ENCODE measurements around the gene ZNF699.
"Not testable (repeated sequence)": the region's sequence is repeated elsewhere in the genome, so short reads cannot be mapped to it uniquely, and the experiment has no call there.

ZNF699 gene
- 16.2 to 39.7 reads per million in 2 experiments for total RNA-seq

DNA sequence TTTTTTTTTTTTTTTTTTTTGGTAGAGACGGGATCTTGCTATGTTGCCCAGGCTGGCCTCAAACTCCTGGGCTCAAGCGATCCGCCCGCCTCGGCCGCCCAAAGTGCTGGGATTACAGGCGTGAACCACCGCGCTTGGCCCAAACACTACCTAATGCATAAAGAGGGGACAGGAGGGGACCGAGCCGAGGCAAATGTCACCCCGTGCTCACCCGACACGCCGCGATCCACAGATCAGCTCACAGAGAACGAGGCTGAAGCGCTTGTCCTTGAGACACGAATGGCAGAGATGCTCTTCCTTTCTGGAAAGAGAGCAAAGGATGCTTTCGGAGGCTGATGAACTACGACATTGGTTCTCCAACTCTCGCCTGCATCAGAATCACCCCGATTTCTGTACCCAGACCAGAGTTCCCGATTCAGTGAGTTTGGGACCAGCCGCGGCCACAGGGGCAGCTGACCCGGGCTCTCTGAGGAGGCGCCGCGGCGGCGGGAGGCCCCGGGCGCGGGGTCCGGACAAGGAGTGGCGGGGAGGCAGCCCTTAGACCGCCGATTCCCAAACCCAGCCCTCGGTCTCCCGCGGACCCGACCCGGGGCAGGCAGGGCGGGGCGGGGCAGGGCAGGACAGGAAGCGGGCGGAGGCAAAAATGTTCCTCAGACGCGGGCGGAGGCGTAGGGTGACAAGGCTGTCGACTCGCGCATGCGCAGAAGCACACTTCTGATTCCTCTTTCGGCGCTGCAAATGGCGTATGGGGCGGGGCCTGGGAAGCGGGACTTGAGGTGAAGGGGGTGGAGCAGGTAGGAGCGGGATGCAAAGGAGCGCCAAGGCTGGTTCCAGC lies at the start of gene ZNF699:
TSS of gene ZNF699 (minus strand) at position 700 of the 835 bp plus-strand sequence. CDS start 4,719 bp downstream, outside the sequence.
- peak; percentile 96 for DNase-seq (ENCODE audit: low read depth)

DNA sequence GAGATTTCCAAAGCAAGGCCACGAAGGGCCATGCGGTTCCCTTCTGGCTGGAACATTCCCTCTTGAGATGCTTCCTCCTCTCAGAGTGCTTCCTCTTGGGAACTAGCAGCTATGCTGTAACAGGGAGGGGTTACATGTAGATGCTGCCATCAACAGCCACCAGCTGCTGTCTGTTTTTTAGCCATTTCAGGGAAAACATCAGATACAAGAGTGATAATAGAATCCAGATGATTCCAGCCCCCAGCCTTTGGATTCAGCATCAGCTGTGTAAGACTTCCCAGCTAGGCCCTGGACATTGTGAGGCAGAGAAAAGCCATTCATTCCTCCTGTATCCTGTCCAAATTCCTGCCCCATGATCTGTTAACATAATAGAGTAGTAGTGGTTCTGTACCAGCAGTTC lies 45.0 kb upstream of the ZNF699 start:
- no peak for DNase-seq (ENCODE audit: low read depth)

GRCh38 chr19:9353011-9353410 lies 43.4 kb upstream of the ZNF699 start:
- DNase-seq (ENCODE audit: low read depth), result no peak

GRCh38 chr19:9352505-9352904 lies 42.9 kb upstream of the ZNF699 start:
- no peak for DNase-seq (ENCODE audit: low read depth)

DNA sequence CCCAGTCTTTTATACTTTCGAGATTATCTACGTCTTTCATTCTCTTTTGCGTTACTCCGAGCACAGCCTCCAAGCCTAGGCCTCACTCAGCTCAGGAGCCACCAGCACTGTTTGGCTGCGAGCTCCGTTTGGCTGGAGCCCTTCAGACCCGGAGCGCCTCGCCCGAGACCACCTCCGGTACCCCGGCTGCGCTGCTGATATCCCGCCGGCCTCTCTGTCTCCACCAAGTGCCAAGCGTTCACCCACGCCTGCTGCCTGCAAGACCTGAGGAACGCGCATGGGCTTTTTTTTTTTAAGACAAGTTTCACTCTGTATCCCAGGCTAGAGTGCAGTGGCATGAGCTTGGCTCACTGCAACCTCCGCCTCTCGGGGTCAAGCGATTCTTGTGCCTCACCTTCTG lies 39.0 kb upstream of the ZNF699 start:
- DNase-seq (ENCODE audit: low read depth), result no peak

DNA sequence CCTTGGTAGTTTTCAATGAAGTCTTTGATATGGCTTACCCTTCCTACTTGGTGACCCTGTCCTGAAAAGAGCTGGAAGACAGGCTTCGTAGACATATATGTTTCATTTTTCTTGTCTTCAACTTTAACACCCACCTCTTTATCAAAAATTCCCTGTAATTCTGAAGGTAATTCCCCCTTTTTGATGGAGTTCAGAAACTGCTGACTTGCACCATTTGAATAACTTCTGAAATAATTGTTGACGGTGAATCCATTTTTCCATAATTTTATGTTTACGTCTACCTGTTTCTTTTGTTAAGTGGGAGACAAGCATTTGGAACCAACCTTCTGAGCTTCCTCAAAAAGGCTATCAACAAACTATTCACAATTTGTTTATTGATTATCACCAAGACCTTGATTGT lies 38.6 kb upstream of the ZNF699 start:
- DNase-seq (ENCODE audit: low read depth), result no peak

DNA sequence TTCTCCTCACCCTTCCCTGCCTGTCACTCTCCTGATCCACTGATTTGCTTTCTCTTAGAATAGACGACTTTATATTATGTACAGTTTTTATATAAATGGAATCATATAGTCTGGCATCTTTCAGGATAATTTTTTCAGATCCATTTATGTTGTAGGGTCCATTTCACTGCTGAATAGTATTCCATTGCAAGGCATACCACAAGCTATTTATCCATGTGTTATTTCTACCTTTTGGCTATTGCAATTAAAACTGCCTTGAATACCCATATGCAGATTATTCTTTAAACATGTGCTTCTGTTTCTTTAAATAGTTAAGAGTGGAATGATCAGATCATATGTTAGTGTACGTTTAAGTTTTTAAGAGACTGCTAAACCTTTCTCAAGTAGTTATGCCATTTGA lies 35.4 kb upstream of the ZNF699 start:
- no peak for DNase-seq (ENCODE audit: low read depth)

GRCh38 chr19:9342610-9343304 lies 33.1 kb upstream of the ZNF699 start:
- no peak for DNase-seq (ENCODE audit: low read depth)

DNA sequence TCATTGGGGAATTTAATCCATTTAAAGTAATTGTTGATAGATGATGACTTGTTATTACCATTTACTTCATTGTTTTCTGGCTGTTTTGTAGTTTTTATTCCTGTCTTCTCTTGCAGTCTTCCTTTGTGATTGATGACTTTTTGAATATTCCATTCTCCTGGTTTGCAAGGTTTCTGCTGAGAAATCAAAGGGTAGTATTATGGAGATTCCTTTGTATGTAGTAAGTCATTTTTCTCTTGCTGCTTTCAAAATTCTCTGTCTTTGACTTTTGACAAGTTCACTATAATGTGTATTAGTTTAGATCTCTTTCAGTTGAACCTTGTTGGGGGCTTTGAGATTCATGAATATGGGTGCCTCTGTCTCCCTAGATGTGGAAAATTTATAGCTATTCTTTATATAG lies 20.4 kb upstream of the ZNF699 start:
- no peak for DNase-seq (ENCODE audit: low read depth)

DNA sequence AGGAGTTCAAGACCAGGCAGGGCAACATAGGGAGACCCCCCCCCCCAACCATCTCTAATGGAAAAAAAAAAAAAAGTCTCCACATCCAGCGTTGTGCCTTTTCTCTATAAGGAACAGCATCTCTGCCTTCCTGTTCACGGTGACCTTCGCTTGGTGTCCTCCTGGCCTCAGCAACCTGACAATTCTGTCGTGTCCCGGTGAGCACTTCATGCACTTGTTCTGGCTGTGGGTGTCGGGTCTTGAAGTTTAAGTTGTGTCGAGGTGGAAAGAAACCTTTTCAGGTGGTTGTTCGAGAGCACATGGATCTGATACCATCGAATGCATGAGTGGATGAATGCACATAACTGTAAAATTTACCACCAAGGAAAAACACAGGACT lies 14.9 kb upstream of the ZNF699 start:
- no peak for DNase-seq (ENCODE audit: low read depth)

GRCh38 chr19:9323919-9324583 lies 14.4 kb upstream of the ZNF699 start, which contains the start of gene ZNF559:
Gene ZNF559, plus strand, starts transcription at chr19:9324179. Its CDS starts 14,371 bp downstream, at chr19:9338550.
- peak; percentile 95 for DNase-seq (ENCODE audit: low read depth)

GRCh38 chr19:9323557-9323918 lies 13.9 kb upstream of the ZNF699 start:
- DNase-seq (ENCODE audit: low read depth), result no peak

- not testable (repeated sequence) for DNase-seq (ENCODE audit: low read depth)
These were observed 12.6 kb upstream of the ZNF699 start for GRCh38 chr19:9322201-9322600.

- DNase-seq (ENCODE audit: low read depth), result not testable (repeated sequence)
These were observed 12.1 kb upstream of the ZNF699 start for GRCh38 chr19:9321756-9322155.

DNA sequence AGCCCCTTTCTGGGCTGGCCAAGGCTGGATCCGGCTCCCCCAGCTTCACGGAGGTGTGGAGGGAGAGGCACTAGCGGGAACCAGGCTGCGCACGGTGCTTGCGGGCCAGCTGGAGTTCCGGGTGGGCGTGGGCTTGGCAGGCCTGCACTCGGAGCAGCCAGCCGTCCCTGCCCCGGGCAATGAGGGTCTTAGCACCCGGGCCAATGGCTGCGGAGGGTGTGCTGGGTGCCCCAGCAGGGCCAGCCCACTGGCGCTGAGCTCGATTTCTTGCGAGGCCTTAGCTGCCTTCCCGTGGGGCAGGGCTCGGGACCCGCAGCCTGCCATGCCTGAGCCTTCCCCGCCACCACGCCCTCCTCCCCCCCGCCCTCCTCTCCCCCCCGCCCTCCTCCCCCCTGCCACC lies 11.7 kb upstream of the ZNF699 start:
- DNase-seq (ENCODE audit: low read depth), result no peak

- no peak for DNase-seq (ENCODE audit: low read depth)
These were observed 4.1 kb upstream of the ZNF699 start for GRCh38 chr19:9313756-9314155.

- no peak for DNase-seq (ENCODE audit: low read depth)
These were observed 372 bp upstream of the ZNF699 start for GRCh38 chr19:9309974-9310446.

GRCh38 chr19:9308091-9308770 lies 1.4 kb downstream of the ZNF699 start:
- DNase-seq (ENCODE audit: low read depth), result no peak

DNA sequence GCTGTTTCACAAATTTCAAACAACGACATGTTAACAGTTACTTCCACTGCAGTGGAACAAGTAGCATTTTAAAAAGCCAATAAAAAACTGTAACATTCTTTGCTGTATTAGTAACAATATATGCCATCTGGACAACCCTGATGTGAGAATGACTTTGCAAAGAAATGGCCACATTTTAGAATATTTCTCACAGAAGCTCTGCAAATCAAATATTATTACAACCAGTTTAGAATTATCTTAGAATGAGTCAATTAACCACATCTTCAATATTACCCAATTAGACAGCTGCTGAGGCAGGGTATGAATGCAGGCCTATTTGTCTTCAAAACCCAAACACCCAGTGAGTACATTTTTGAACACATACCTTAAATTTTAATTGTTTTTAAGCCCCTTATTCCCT lies 3.2 kb downstream of the ZNF699 start:
- no peak for DNase-seq (ENCODE audit: low read depth)

DNA sequence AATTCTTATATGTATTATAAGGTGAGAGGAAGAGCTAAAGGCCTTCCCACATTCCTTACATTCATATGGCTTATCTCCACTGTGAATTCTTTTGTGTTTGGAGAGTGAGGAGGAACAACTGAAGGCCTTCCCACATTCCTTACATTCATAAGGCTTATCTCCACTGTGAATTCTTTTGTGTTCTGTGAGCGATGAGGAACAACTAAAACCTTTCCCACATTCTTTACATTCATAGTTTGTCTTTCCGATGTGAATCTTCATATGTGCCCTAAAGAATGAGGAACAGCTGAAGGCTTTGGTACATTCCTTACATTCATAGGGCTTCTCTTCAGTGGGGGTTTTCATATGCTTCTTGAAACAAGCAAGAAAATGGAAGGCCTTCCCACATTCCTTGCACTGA lies 13.3 kb downstream of the ZNF699 start:
- no peak for DNase-seq (ENCODE audit: low read depth)

- DNase-seq (ENCODE audit: low read depth), result no peak
These were observed 14.2 kb downstream of the ZNF699 start for GRCh38 chr19:9295411-9295849.
